Activated naive CD4-positive, alpha-beta T cell treated with anti-CD3 and anti-CD28 coated beads for 36 hours (primary cell): ENCODE results near the gene GFPT1. TPM values are rescaled to one million over a fixed set of nuclear protein-coding genes. Genes with fewer than 3 reads are reported as not detected.

Source experiments
- CTCF ChIA-PET: fragments of 350-600 bp; sonication (Branson Sonifier 250); formaldehyde crosslinking; loops from one replicate; lab custom pipeline; 2021; ENCODE audit warnings: antibody characterized with exemption; lab: Charles Lee
- DNase-seq: peaks from one replicate; pipeline ENCODE4 v3.0.0-alpha.2; 2020
- H3K27ac Mint-ChIP-seq: one replicate; pipeline ENCODE4 v1.8.0; 2021; ENCODE audit warnings: mild to moderate bottlenecking, mixed read lengths
- H3K27me3 Mint-ChIP-seq: one replicate; pipeline ENCODE4 v1.8.0; 2021; ENCODE audit warnings: low read depth, mixed read lengths
- H3K36me3 Mint-ChIP-seq: one replicate; pipeline ENCODE4 v1.8.0; 2021; ENCODE audit warnings: low read depth, mixed read lengths
- H3K4me1 Mint-ChIP-seq: one replicate; pipeline ENCODE4 v1.8.0; 2021; ENCODE audit warnings: low read depth, mixed read lengths
- H3K4me3 Mint-ChIP-seq: one replicate; pipeline ENCODE4 v1.8.0; 2021; ENCODE audit warnings: mild to moderate bottlenecking, moderate library complexity, mixed read lengths
- H3K9me3 Mint-ChIP-seq: one replicate; pipeline ENCODE4 v1.8.0; 2021; ENCODE audit warnings: mixed read lengths
- intact Hi-C: fragments of 100-400 bp; cut with micrococcal nuclease; formaldehyde crosslinking; loops from one replicate; pipeline ENCODE4 v1.15.1; 2023
- total RNA-seq, 2 experiments: library from RNA; stranded (reverse); gene quantifications; one replicate each; pipeline ENCODE4 v1.2.3, GENCODE V29; 2021

Gene GFPT1
- total RNA-seq, 2 experiments from 2014 or later = 34.6 to 36.0 TPM

DNA sequence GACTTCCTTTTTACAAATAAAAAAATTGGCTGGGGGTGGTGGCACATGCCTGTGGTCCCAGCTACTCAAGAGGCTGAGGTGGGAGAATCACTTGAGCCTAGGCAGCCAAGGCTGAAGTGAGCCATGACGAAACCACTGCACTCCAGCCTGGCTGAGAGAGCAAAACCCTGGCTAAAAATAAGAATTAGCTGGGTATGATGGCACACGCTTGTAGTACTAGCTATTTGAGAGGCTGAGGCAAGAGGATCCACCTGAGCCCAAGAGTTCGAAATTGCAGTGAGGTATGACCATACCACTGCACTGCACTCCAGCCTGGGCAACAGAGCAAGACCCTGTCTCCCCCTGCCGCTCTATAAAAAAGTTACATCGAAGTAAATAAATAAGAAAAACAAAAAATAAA, 33.7 kb downstream of the GFPT1 start:
- no peak overlapping the region for H3K4me3 Mint-ChIP-seq
- no peak overlapping the region for H3K27ac Mint-ChIP-seq
- no peaks in the 10 kb centered on the region for H3K9me3 Mint-ChIP-seq
- no peaks in the 10 kb centered on the region for H3K27me3 Mint-ChIP-seq
- intact Hi-C loops = no loop called here
- CTCF ChIA-PET = no interaction called here
- peaks cover 31% of the 10 kb centered on the region for H3K36me3 Mint-ChIP-seq
- H3K4me1 Mint-ChIP-seq = no peaks in the 10 kb centered on the region
- no peak for DNase-seq

- Mint-ChIP-seq H3K27ac (no peak overlapping the region), H3K36me3 (peaks cover 27% of the 10 kb centered on the region)
- CTCF ChIA-PET = no interaction called here
Observed at GRCh38 chr2:69348781-69349180, 38.2 kb downstream of the GFPT1 start.

DNA sequence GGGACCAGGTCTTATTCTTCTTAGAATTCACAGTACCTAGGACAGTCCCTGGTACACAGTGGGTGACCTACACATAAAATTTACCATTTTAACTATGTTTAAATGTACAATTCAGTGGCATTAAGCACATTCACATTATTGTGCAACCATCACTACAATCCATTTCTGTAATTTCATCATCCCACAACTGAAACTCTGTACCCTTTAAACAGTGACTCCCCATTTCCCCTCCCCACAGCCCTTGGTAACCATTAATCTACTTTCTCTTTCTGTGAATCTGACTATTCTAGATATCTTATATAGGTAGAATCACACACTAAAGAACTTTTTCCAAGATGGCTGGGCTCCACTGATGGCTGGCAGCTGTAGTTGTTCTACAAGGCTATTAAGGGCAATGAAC, 41.6 kb downstream of the GFPT1 start:
- CTCF ChIA-PET = interaction anchor here (0.6 to 1.8 kb wide), 2 partner anchors 39 to 1069 kb away, joined by 3 to 5 read pairs; no protein-coding TSS in a partner anchor
- Mint-ChIP-seq H3K9me3 (no peaks in the 10 kb centered on the region), H3K27me3 (no peaks in the 10 kb centered on the region), H3K4me3 (no peak overlapping the region), H3K4me1 (peaks cover 15% of the 10 kb centered on the region), H3K27ac (no peak overlapping the region), H3K36me3 (peaks cover 33% of the 10 kb centered on the region)
- DNase-seq = peak; percentile 25
- intact Hi-C loops = no loop called here

More at GRCh38 chr2:69348781-69349180, 38.2 kb downstream of the GFPT1 start:
- Mint-ChIP-seq H3K4me3 (no peak overlapping the region), H3K27me3 (no peaks in the 10 kb centered on the region), H3K4me1 (peaks cover 15% of the 10 kb centered on the region), H3K9me3 (no peaks in the 10 kb centered on the region)
- no peak for DNase-seq
- intact Hi-C loops = no loop called here

DNA sequence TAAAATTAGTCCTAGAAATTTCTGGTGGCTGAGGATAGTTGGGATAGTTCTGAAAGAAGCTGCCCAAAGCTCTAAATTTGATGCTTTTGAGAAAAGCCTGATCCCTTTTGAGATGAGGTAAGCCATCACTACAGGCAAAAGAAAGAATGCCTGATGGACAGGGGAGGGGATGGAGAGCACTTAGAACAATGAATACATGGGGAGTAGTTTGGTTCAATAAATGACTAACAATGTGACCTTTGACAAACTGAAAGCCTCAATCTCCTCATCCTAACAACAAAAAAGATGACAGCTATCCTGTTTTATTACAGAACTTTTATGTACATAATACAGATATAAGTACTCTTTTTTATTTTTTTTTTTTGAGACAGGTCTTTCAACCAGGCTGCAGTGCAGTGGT, 42.7 kb downstream of the GFPT1 start:
- Mint-ChIP-seq H3K4me1 (peaks cover 15% of the 10 kb centered on the region), H3K4me3 (no peak overlapping the region), H3K36me3 (peaks cover 29% of the 10 kb centered on the region), H3K27ac (no peak overlapping the region), H3K9me3 (no peaks in the 10 kb centered on the region), H3K27me3 (no peaks in the 10 kb centered on the region)
- CTCF ChIA-PET = interaction anchor here (0.6 to 1.8 kb wide), 2 partner anchors 38 to 42 kb away, joined by 3 to 5 read pairs; no protein-coding TSS in a partner anchor
- intact Hi-C loops = no loop called here
- no peak for DNase-seq

- no peak overlapping the region for H3K4me3 Mint-ChIP-seq
- DNase-seq = no peak
- H3K27ac Mint-ChIP-seq = no peak overlapping the region
- intact Hi-C loops = no loop called here
- H3K27me3 Mint-ChIP-seq = no peaks in the 10 kb centered on the region
- CTCF ChIA-PET = interaction anchor here (0.7 kb wide), 1 partner anchor 25 kb away, joined by 3 read pairs; no protein-coding TSS in a partner anchor
- peaks cover 40% of the 10 kb centered on the region for H3K36me3 Mint-ChIP-seq
- peaks cover 9% of the 10 kb centered on the region for H3K4me1 Mint-ChIP-seq
- no peaks in the 10 kb centered on the region for H3K9me3 Mint-ChIP-seq
Observed at GRCh38 chr2:69340101-69340775, 46.8 kb downstream of the GFPT1 start.

- CTCF ChIA-PET = no interaction called here
- peaks cover 33% of the 10 kb centered on the region for H3K36me3 Mint-ChIP-seq
- H3K4me1 Mint-ChIP-seq = no peaks in the 10 kb centered on the region
- H3K27me3 Mint-ChIP-seq = no peaks in the 10 kb centered on the region
- no peak for DNase-seq
- intact Hi-C loops = no loop called here
- no peak overlapping the region for H3K4me3 Mint-ChIP-seq
- H3K27ac Mint-ChIP-seq = no peak overlapping the region
- H3K9me3 Mint-ChIP-seq = no peaks in the 10 kb centered on the region
Observed at GRCh38 chr2:69335311-69335710, 51.7 kb downstream of the GFPT1 start.

DNA sequence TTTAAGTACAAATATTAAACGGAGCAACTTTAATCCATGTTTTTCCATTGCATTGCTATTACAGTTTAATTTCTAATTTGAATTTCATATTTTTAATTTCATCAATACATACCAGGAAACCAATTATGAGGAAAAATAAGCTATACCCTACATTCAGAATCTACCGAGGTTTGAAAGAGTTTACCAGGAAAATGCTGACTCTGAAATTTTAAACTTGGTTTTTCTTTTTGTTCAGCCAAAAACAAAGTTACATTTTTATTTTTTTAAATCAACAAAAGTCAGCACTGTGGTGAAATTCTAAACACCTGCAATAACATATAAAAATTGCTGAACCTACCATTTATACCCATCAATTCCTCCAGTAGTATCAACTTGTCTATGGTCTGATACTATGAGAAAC, 53.7 kb downstream of the GFPT1 start:
- Mint-ChIP-seq H3K9me3 (no peaks in the 10 kb centered on the region), H3K27me3 (no peaks in the 10 kb centered on the region), H3K4me3 (no peak overlapping the region), H3K27ac (no peak overlapping the region), H3K4me1 (no peaks in the 10 kb centered on the region), H3K36me3 (peaks cover 34% of the 10 kb centered on the region)
- CTCF ChIA-PET = interaction anchor here (0.6 kb wide), 1 partner anchor 164 kb away, joined by 3 read pairs; no protein-coding TSS in a partner anchor
- intact Hi-C loops = no loop called here
- DNase-seq = no peak

- no peak for DNase-seq
- H3K27ac Mint-ChIP-seq = no peak overlapping the region
- H3K9me3 Mint-ChIP-seq = no peaks in the 10 kb centered on the region
- CTCF ChIA-PET = no interaction called here
- H3K4me1 Mint-ChIP-seq = no peaks in the 10 kb centered on the region
- no peaks in the 10 kb centered on the region for H3K27me3 Mint-ChIP-seq
- H3K36me3 Mint-ChIP-seq = peaks cover 34% of the 10 kb centered on the region
- no peak overlapping the region for H3K4me3 Mint-ChIP-seq
- intact Hi-C loops = no loop called here
Observed at GRCh38 chr2:69330781-69331180, 56.2 kb downstream of the GFPT1 start.

DNA sequence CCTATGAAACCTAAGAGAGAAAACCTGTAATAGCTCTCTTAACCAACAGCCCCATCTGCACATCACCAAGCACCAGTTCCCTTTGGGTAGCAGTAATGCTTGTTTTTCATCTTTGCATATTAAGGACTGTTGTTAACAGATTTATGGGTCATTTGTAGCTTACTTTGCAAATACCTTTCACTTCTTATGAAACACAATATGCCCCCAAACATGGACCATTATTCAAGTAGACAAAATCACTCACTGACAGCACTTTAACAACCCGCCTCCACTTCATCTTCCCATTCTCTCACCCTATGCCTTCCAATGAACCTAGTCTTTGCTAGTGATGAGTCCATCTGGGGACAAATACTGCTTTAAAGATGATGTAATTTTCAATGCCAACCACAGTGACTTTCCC, 64.4 kb downstream of the GFPT1 start:
- Mint-ChIP-seq H3K27me3 (no peaks in the 10 kb centered on the region), H3K9me3 (peaks cover 2% of the 10 kb centered on the region), H3K4me1 (no peaks in the 10 kb centered on the region), H3K4me3 (no peak overlapping the region), H3K27ac (no peak overlapping the region), H3K36me3 (peaks cover 25% of the 10 kb centered on the region)
- CTCF ChIA-PET = no interaction called here
- intact Hi-C loops = no loop called here
- no peak for DNase-seq

- Mint-ChIP-seq H3K9me3 (peaks cover 11% of the 10 kb centered on the region), H3K4me1 (no peaks in the 10 kb centered on the region), H3K27me3 (no peaks in the 10 kb centered on the region), H3K36me3 (peaks cover 20% of the 10 kb centered on the region), H3K27ac (no peak overlapping the region), H3K4me3 (no peak overlapping the region)
- DNase-seq = no peak
- CTCF ChIA-PET = interaction anchor here (0.6 to 1.1 kb wide), 2 partner anchors 10 to 193 kb away, joined by 3 to 4 read pairs; no protein-coding TSS in a partner anchor
- intact Hi-C loops = no loop called here
Observed at GRCh38 chr2:69316550-69316949, 70.5 kb downstream of the GFPT1 start.

- no peaks in the 10 kb centered on the region for H3K27me3 Mint-ChIP-seq
- peaks cover 16% of the 10 kb centered on the region for H3K36me3 Mint-ChIP-seq
- H3K27ac Mint-ChIP-seq = no peak overlapping the region
- H3K9me3 Mint-ChIP-seq = peaks cover 11% of the 10 kb centered on the region
- no peak overlapping the region for H3K4me3 Mint-ChIP-seq
- CTCF ChIA-PET = interaction anchor here (0.6 to 1.1 kb wide), 2 partner anchors 8 to 25 kb away, joined by 3 to 4 read pairs; no protein-coding TSS in a partner anchor
- no peaks in the 10 kb centered on the region for H3K4me1 Mint-ChIP-seq
- intact Hi-C loops = no loop called here
- no peak for DNase-seq
Observed at GRCh38 chr2:69315160-69315761, 71.8 kb downstream of the GFPT1 start.

DNA sequence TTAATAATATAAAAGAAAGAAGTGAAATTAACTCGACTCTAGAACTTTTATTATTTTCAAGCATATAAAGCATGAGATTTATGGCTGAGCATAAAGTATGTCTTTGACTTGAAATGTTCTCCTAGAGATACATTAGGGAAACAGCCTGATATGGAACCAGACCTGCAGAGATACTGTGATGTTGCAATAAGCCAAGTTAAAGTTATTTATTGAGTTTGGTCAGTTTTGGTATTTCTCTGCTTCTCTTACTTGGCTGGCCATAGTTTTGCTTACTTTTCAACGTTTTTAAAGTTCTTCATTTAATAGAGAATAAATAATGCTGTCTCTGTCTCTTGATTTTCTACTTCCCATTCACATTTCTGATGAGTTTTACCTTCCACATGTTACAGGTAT, 76.0 kb downstream of the GFPT1 start:
- no peaks in the 10 kb centered on the region for H3K36me3 Mint-ChIP-seq
- no peak overlapping the region for H3K4me3 Mint-ChIP-seq
- H3K27me3 Mint-ChIP-seq = peaks cover 5% of the 10 kb centered on the region
- CTCF ChIA-PET = no interaction called here
- no peak for DNase-seq
- H3K9me3 Mint-ChIP-seq = peaks cover 2% of the 10 kb centered on the region
- intact Hi-C loops = no loop called here
- H3K27ac Mint-ChIP-seq = no peak overlapping the region
- H3K4me1 Mint-ChIP-seq = peaks cover 2% of the 10 kb centered on the region
